ENCODE measurements around the gene CNOT10. TPM values are rescaled to one million over a fixed set of nuclear protein-coding genes. Genes with fewer than 3 reads are reported as not detected.

CNOT10 gene
- total and polyA plus RNA-seq, 4 donors, result 10.0 to 38.3 (median 29.0) TPM

DNA sequence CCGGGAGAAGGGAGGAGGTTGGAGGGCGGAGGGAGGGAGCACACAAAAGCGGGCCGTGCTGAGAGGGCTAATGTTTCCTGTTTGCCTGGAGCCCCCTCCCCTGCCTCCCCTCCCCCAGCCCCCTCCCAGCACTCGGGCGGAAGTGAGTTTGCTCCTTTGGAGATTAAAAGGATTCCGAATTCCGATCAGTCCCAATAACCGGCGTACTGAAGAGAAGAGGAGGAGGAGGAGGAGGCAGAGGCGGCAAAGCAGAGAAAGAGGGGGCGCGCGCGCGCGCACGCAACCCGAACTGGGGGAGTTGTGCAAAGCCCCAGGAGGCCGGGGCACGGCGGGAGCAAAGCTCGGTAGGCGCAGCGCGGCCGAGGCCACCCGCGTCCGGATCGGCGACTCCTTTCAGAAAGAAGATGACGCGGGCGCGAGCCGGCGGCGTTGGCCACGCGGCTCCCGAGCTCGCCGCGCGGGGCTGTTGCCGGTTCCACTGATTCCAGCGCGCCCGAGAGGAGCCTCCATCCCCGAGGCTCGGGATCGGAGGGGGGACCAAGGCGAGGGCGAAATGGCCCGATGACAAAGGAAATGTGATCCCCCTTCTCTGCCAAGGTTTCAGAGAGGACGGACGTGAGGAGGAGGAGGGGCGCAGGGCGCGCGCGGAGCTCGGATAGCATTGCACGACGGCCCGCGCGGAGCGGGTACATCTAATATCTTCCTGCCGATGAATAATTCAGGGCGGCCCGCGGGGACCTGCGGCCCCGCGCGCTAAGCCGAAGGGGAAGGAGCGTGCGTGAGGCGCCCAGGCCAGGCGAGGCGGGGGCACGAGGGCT lies 131.7 kb downstream of the CNOT10 start:
- Histone ChIP-seq H3K4me3 (ENCODE audit: low read length in 2 of 2) (peak overlapping the region; percentile 29 to 38), H3K4me1 (ENCODE audit: control insufficient read depth in 1 of 2, insufficient read depth in 2 of 2, low read length in 2 of 2) (no peaks in the 10 kb centered on the region), H3K9me3 (ENCODE audit: control insufficient read depth, low read length) (no peaks in the 10 kb centered on the region), H3K27ac (ENCODE audit: low read depth in 1 of 2, low read length in 2 of 2) (no peak overlapping the region), H3K27me3 (ENCODE audit: control insufficient read depth in 1 of 2, insufficient read depth in 2 of 2, low read length in 1 of 2) (no peaks in the 10 kb centered on the region), H3K36me3 (ENCODE audit: control insufficient read depth in 1 of 2, insufficient read depth in 2 of 2, low read length in 1 of 2) (no peaks in the 10 kb centered on the region)
- ATAC-seq (ENCODE audit: low FRiP score) (no peak), DNase-seq (peak in 1 of 2 donors; percentile 79)
- intact Hi-C loops (cut with DNase I), result no loop called here
- WGBS, 2 donors, result 1% methylated on average over 49 to 85 of the region's 85 CpGs

- Histone ChIP-seq H3K4me1 (ENCODE audit: control insufficient read depth in 1 of 2, insufficient read depth in 2 of 2, low read length in 2 of 2) (no peaks in the 10 kb centered on the region), H3K27me3 (ENCODE audit: control insufficient read depth in 1 of 2, insufficient read depth in 2 of 2, low read length in 1 of 2) (no peaks in the 10 kb centered on the region), H3K4me3 (ENCODE audit: low read length in 2 of 2) (peak overlapping the region in 1 of 2 donors; percentile 29), H3K36me3 (ENCODE audit: control insufficient read depth in 1 of 2, insufficient read depth in 2 of 2, low read length in 1 of 2) (no peaks in the 10 kb centered on the region), H3K27ac (ENCODE audit: low read depth in 1 of 2, low read length in 2 of 2) (no peak overlapping the region), H3K9me3 (ENCODE audit: control insufficient read depth, low read length) (no peaks in the 10 kb centered on the region)
- no peak for DNase-seq
- ATAC-seq (ENCODE audit: low FRiP score), result no peak
- 2 to 3% methylated on average over 27 to 49 of the region's 49 CpGs for WGBS, 2 donors
- intact Hi-C loops (cut with DNase I), result no loop called here
These were observed 132.2 kb downstream of the CNOT10 start for GRCh38 chr3:32817257-32817557.

DNA sequence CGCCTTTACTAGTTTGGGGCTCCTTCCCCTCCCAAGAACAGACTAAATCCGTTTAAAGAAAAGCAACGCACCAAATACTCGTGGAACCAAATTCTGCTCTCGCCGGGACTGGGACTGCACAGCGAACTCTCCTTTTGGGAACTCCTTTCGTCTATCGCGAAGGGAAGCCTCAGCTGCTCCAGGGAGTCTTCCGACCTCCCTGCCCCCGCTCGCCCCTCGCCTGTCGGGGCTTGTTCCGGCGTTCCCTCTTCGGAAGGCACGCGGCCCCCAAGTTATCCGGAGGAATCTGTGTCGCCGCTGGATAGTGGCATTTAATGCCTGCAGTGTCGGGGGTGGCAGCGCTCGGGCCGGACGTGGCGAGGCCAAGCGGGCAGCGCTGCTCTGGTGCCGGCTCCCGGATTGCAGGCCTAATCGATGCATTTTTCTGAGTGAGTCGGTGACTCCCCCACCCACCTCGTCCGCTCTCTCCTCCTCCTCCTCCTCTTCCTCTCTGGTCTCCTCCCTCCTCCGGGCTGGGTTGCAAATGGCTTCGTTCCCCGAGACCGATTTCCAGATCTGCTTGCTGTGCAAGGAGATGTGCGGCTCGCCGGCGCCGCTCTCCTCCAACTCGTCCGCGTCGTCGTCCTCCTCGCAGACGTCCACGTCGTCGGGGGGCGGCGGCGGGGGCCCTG lies 132.7 kb downstream of the CNOT10 start, which contains the start of gene TRIM71:
Gene TRIM71, plus strand, starts transcription at position 440 of the 671 bp plus-strand sequence. Its CDS starts 84 bp downstream, at position 524.
- intact Hi-C loops (cut with DNase I), result no loop called here
- no peaks in the 10 kb centered on the region for H3K36me3 ChIP-seq (ENCODE audit: control insufficient read depth in 1 of 2, insufficient read depth in 2 of 2, low read length in 1 of 2)
- H3K27me3 ChIP-seq (ENCODE audit: control insufficient read depth in 1 of 2, insufficient read depth in 2 of 2, low read length in 1 of 2), result no peaks in the 10 kb centered on the region
- WGBS, 2 donors, result 1 to 2% methylated on average over 57 to 59 of the region's 59 CpGs
- H3K4me3 ChIP-seq (ENCODE audit: low read length in 2 of 2), result peak within 1 kb of the TSS; percentile 29 to 38
- ATAC-seq (ENCODE audit: low FRiP score) (no peak), DNase-seq (peak in 1 of 2 donors; percentile 69)
- no peaks in the 10 kb centered on the region for H3K9me3 ChIP-seq (ENCODE audit: control insufficient read depth, low read length)
- no peaks in the 10 kb centered on the region for H3K4me1 ChIP-seq (ENCODE audit: control insufficient read depth in 1 of 2, insufficient read depth in 2 of 2, low read length in 2 of 2)
- H3K27ac ChIP-seq (ENCODE audit: low read depth in 1 of 2, low read length in 2 of 2), result no peak within 1 kb of the TSS

DNA sequence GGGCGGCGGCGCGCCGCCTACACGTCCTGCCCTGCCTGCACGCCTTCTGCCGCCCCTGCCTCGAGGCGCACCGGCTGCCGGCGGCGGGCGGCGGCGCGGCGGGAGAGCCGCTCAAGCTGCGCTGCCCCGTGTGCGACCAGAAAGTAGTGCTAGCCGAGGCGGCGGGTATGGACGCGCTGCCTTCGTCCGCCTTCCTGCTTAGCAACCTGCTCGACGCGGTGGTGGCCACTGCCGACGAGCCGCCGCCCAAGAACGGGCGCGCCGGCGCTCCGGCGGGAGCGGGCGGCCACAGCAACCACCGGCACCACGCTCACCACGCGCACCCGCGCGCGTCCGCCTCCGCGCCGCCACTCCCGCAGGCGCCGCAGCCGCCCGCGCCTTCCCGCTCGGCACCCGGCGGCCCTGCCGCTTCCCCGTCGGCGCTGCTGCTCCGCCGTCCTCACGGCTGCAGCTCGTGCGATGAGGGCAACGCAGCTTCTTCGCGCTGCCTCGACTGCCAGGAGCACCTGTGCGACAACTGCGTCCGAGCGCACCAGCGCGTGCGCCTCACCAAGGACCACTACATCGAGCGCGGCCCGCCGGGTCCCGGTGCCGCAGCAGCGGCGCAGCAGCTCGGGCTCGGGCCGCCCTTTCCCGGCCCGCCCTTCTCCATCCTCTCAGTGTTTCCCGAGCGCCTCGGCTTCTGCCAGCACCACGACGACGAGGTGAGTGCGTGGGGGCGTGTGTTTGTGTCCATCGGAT lies 133.4 kb downstream of the CNOT10 start:
- Histone ChIP-seq H3K4me1 (ENCODE audit: control insufficient read depth in 1 of 2, insufficient read depth in 2 of 2, low read length in 2 of 2) (no peaks in the 10 kb centered on the region), H3K4me3 (ENCODE audit: low read length in 2 of 2) (peak overlapping the region in 1 of 2 donors; percentile 2), H3K36me3 (ENCODE audit: control insufficient read depth in 1 of 2, insufficient read depth in 2 of 2, low read length in 1 of 2) (no peaks in the 10 kb centered on the region), H3K27ac (ENCODE audit: low read depth in 1 of 2, low read length in 2 of 2) (no peak overlapping the region), H3K9me3 (ENCODE audit: control insufficient read depth, low read length) (no peaks in the 10 kb centered on the region), H3K27me3 (ENCODE audit: control insufficient read depth in 1 of 2, insufficient read depth in 2 of 2, low read length in 1 of 2) (no peaks in the 10 kb centered on the region)
- DNase-seq (peak in 1 of 2 donors; percentile 60), ATAC-seq (ENCODE audit: low FRiP score) (no peak)
- intact Hi-C loops (cut with DNase I), result no loop called here
- WGBS, 2 donors, result 1 to 2% methylated on average over 45 to 111 of the region's 111 CpGs

GRCh38 chr3:32818970-32819511 lies 134.1 kb downstream of the CNOT10 start:
- peak in 1 of 2 donors; percentile 33 for DNase-seq
- no peaks in the 10 kb centered on the region for H3K36me3 ChIP-seq (ENCODE audit: control insufficient read depth in 1 of 2, insufficient read depth in 2 of 2, low read length in 1 of 2)
- no peaks in the 10 kb centered on the region for H3K27me3 ChIP-seq (ENCODE audit: control insufficient read depth in 1 of 2, insufficient read depth in 2 of 2, low read length in 1 of 2)
- ATAC-seq (ENCODE audit: low FRiP score), result no peak
- H3K27ac ChIP-seq (ENCODE audit: low read depth in 1 of 2, low read length in 2 of 2), result no peak overlapping the region
- no peaks in the 10 kb centered on the region for H3K4me1 ChIP-seq (ENCODE audit: control insufficient read depth in 1 of 2, insufficient read depth in 2 of 2, low read length in 2 of 2)
- intact Hi-C loops (cut with DNase I), result no loop called here
- no peaks in the 10 kb centered on the region for H3K9me3 ChIP-seq (ENCODE audit: control insufficient read depth, low read length)
- 23 to 25% methylated on average over 25 of the region's 25 CpGs for WGBS, 2 donors
- H3K4me3 ChIP-seq (ENCODE audit: low read length in 2 of 2), result no peak overlapping the region

DNA sequence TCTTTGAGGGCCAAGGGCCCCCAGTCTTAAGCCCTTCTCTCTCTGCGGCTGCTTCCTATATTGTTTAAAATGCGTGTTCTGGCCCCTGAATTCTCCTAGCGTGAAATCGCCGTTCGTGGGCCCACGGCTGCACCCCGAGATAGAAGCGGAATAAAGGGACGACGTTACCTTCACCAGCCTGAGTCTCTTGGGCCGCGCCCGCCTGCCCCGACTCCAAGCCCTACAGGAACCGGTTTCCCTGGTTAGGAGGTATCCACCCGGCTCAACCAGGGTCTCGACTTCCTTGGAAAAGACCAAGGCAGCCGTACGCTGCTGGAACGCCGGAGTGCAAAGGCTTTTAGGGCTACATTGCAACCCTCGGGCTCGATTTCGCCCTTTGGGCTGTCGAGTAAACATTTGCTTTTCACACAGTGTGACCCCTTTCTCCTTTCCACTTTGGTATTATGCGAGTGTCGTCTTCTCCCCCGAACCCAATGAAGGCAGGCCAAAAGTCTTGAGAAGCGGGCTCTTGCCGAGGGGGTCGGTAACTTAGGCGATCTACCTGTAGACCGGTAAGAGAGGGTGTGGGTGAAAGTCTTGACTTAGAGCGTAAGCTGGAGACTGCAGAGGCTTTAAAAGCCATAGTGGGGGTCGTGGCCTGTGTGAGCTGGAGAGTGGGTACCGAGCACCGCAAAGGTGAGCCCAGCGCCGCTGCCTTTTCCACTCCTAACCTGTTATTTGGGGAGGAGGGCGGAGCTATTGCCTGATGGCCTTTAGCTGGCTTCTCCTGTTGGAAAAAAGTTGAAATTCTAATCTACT lies 134.8 kb downstream of the CNOT10 start:
- Histone ChIP-seq H3K36me3 (ENCODE audit: control insufficient read depth in 1 of 2, insufficient read depth in 2 of 2, low read length in 1 of 2) (no peaks in the 10 kb centered on the region), H3K4me1 (ENCODE audit: control insufficient read depth in 1 of 2, insufficient read depth in 2 of 2, low read length in 2 of 2) (no peaks in the 10 kb centered on the region), H3K27ac (ENCODE audit: low read depth in 1 of 2, low read length in 2 of 2) (no peak overlapping the region), H3K9me3 (ENCODE audit: control insufficient read depth, low read length) (no peaks in the 10 kb centered on the region), H3K4me3 (ENCODE audit: low read length in 2 of 2) (no peak overlapping the region), H3K27me3 (ENCODE audit: control insufficient read depth in 1 of 2, insufficient read depth in 2 of 2, low read length in 1 of 2) (no peaks in the 10 kb centered on the region)
- intact Hi-C loops (cut with DNase I), result no loop called here
- DNase-seq (peak in 1 of 2 donors; percentile 68), ATAC-seq (ENCODE audit: low FRiP score) (no peak)
- WGBS, 2 donors, result 38 to 43% methylated on average over 41 of the region's 41 CpGs

GRCh38 chr3:32820430-32820829 lies 135.4 kb downstream of the CNOT10 start:
- no peaks in the 10 kb centered on the region for H3K36me3 ChIP-seq (ENCODE audit: control insufficient read depth in 1 of 2, insufficient read depth in 2 of 2, low read length in 1 of 2)
- no peak for ATAC-seq (ENCODE audit: low FRiP score)
- H3K27me3 ChIP-seq (ENCODE audit: control insufficient read depth in 1 of 2, insufficient read depth in 2 of 2, low read length in 1 of 2), result no peaks in the 10 kb centered on the region
- WGBS, 2 donors, result 67 to 75% methylated on average over 2 of the region's 2 CpGs
- no peaks in the 10 kb centered on the region for H3K4me1 ChIP-seq (ENCODE audit: control insufficient read depth in 1 of 2, insufficient read depth in 2 of 2, low read length in 2 of 2)
- no peak overlapping the region for H3K27ac ChIP-seq (ENCODE audit: low read depth in 1 of 2, low read length in 2 of 2)
- no peak overlapping the region for H3K4me3 ChIP-seq (ENCODE audit: low read length in 2 of 2)
- DNase-seq, result no peak
- intact Hi-C loops (cut with DNase I), result no loop called here
- H3K9me3 ChIP-seq (ENCODE audit: control insufficient read depth, low read length), result no peaks in the 10 kb centered on the region
